Muscle of back (tissue), 11 donors: ENCODE data around the gene PSMG3. TPM values are rescaled to one million over a fixed set of nuclear protein-coding genes. Genes with fewer than 3 reads are reported as not detected.
A peak's percentile ranks its signal among the peaks of the same experiment; 100 is the strongest.

Experiments used
- DNase-seq, 3 donors: peaks; one replicate each; pipeline versions ENCODE4 v3.0.0 to v3.0.0-alpha.2; 2013
- polyA plus RNA-seq, 10 donors: library from polyadenylated mRNA; unstranded; fragments of 120-200 nt; gene quantifications; one replicate each; pipeline ENCODE4 v1.2.1, GENCODE V29; 2013; ENCODE audit not compliant: insufficient read length in 10 of 10

The PSMG3 gene
- polyA plus RNA-seq, 10 donors = 17.1 to 27.4 (median 20.4) TPM

- DNase-seq = no peak
These were observed 22.7 kb downstream of the PSMG3 start for GRCh38 chr7:1546909-1547776.

GRCh38 chr7:1546274-1546908 lies 23.4 kb downstream of the PSMG3 start:
- no peak for DNase-seq

GRCh38 chr7:1545417-1546246 lies 24.2 kb downstream of the PSMG3 start:
- no peak for DNase-seq

- DNase-seq = no peak
These were observed 24.9 kb downstream of the PSMG3 start for GRCh38 chr7:1544896-1545416.

- peak in 2 of 3 donors; percentile 38 to 76 for DNase-seq
These were observed 25.5 kb downstream of the PSMG3 start for GRCh38 chr7:1544178-1544895.

GRCh38 chr7:1543826-1544177 lies 26.0 kb downstream of the PSMG3 start:
- peak in 1 of 3 donors; percentile 58 for DNase-seq

GRCh38 chr7:1542841-1543747 lies 26.7 kb downstream of the PSMG3 start:
- no peak for DNase-seq

GRCh38 chr7:1542329-1542728 lies 27.5 kb downstream of the PSMG3 start:
- DNase-seq = no peak

- no peak for DNase-seq
These were observed 28.2 kb downstream of the PSMG3 start for GRCh38 chr7:1541431-1542162.

- no peak for DNase-seq
These were observed 29.0 kb downstream of the PSMG3 start for GRCh38 chr7:1540776-1541271.

- DNase-seq = no peak
These were observed 29.7 kb downstream of the PSMG3 start for GRCh38 chr7:1539882-1540775.

GRCh38 chr7:1539181-1539881 lies 30.5 kb downstream of the PSMG3 start:
- peak in 1 of 3 donors; percentile 56 for DNase-seq

GRCh38 chr7:1538544-1539180 lies 31.2 kb downstream of the PSMG3 start:
- DNase-seq = no peak

GRCh38 chr7:1537535-1538412 lies 32.1 kb downstream of the PSMG3 start:
- DNase-seq = peak; percentile 82 to 91 (median 91)

GRCh38 chr7:1536743-1537534 lies 32.9 kb downstream of the PSMG3 start:
- peak; percentile 95 to 97 (median 97) for DNase-seq
